ENCODE data around the gene SPATA31D3.
"Not testable (repeated sequence)": the region's sequence is repeated elsewhere in the genome, so short reads cannot be mapped to it uniquely, and the experiment has no call there.

SPATA31D3 gene

GRCh38 chr9:81928305-81928704, 15.0 kb upstream of the SPATA31D3 start, which contains the start of gene SPATA31D4:
SPATA31D4 (plus strand) TSS chr9:81928428; CDS start chr9:81928514, 86 bp downstream.
- H3K9ac ChIP-seq (ENCODE audit: low read depth in 1 of 2, low read length in 2 of 2); H3K27ac ChIP-seq (ENCODE audit: low read depth, low read length); H3K36me3 ChIP-seq (ENCODE audit: control insufficient read depth in 1 of 2, insufficient read depth in 2 of 2, low read length in 2 of 2); H3K4me3 ChIP-seq (ENCODE audit: low read depth in 1 of 2, low read length in 2 of 2); H3K4me1 ChIP-seq (ENCODE audit: control insufficient read depth in 1 of 2, insufficient read depth in 2 of 2, low read length in 2 of 2); H3K27me3 ChIP-seq (ENCODE audit: control insufficient read depth in 1 of 2, insufficient read depth in 2 of 2, low read length in 2 of 2); H3K9me3 ChIP-seq (ENCODE audit: control insufficient read depth in 1 of 2, low read length in 2 of 2): not testable (repeated sequence)

DNA sequence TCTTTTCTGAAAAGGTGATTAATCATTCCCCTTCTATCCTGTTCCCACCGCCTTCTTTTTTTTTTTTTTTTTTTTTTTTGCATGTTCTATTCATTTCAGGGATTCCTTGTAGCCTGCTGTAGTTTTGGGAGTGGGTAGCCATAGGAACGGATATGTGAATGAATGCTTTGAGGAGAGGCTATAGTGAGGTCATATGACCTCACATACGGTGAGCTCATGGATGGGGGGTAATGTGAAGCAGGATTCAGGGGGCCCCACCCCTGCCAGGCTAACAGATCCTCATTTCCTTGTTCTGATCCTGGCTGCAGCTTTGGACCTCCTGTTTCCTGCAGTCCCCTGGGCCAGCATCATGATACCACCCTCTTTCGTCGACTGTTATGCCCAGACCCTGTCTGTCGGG, 13.2 kb upstream of the SPATA31D3 start:
- H3K36me3 ChIP-seq (ENCODE audit: control insufficient read depth in 1 of 2, insufficient read depth in 2 of 2, low read length in 2 of 2); H3K4me1 ChIP-seq (ENCODE audit: control insufficient read depth in 1 of 2, insufficient read depth in 2 of 2, low read length in 2 of 2); H3K9ac ChIP-seq (ENCODE audit: low read depth in 1 of 2, low read length in 2 of 2); H3K27me3 ChIP-seq (ENCODE audit: control insufficient read depth in 1 of 2, insufficient read depth in 2 of 2, low read length in 2 of 2); H3K9me3 ChIP-seq (ENCODE audit: control insufficient read depth in 1 of 2, low read length in 2 of 2); H3K27ac ChIP-seq (ENCODE audit: low read depth, low read length); H3K4me3 ChIP-seq (ENCODE audit: low read depth in 1 of 2, low read length in 2 of 2): not testable (repeated sequence)

GRCh38 chr9:81933547-81933946, 9.8 kb upstream of the SPATA31D3 start:
- not testable (repeated sequence) for H3K27ac ChIP-seq (ENCODE audit: low read depth, low read length); H3K9me3 ChIP-seq (ENCODE audit: control insufficient read depth in 1 of 2, low read length in 2 of 2); H3K36me3 ChIP-seq (ENCODE audit: control insufficient read depth in 1 of 2, insufficient read depth in 2 of 2, low read length in 2 of 2); H3K9ac ChIP-seq (ENCODE audit: low read depth in 1 of 2, low read length in 2 of 2); H3K4me1 ChIP-seq (ENCODE audit: control insufficient read depth in 1 of 2, insufficient read depth in 2 of 2, low read length in 2 of 2); H3K27me3 ChIP-seq (ENCODE audit: control insufficient read depth in 1 of 2, insufficient read depth in 2 of 2, low read length in 2 of 2); H3K4me3 ChIP-seq (ENCODE audit: low read depth in 1 of 2, low read length in 2 of 2)

GRCh38 chr9:81948650-81949049, 5.3 kb downstream of the SPATA31D3 start:
- not testable (repeated sequence) for H3K27me3 ChIP-seq (ENCODE audit: control insufficient read depth in 1 of 2, insufficient read depth in 2 of 2, low read length in 2 of 2); H3K4me1 ChIP-seq (ENCODE audit: control insufficient read depth in 1 of 2, insufficient read depth in 2 of 2, low read length in 2 of 2); H3K9ac ChIP-seq (ENCODE audit: low read depth in 1 of 2, low read length in 2 of 2); H3K36me3 ChIP-seq (ENCODE audit: control insufficient read depth in 1 of 2, insufficient read depth in 2 of 2, low read length in 2 of 2); H3K4me3 ChIP-seq (ENCODE audit: low read depth in 1 of 2, low read length in 2 of 2); H3K9me3 ChIP-seq (ENCODE audit: control insufficient read depth in 1 of 2, low read length in 2 of 2); H3K27ac ChIP-seq (ENCODE audit: low read depth, low read length)

- Histone ChIP-seq H3K4me1 (ENCODE audit: control insufficient read depth in 1 of 2, insufficient read depth in 2 of 2, low read length in 2 of 2) (no peaks in the 10 kb centered on the region), H3K27ac (ENCODE audit: low read depth, low read length) (no peak overlapping the region), H3K27me3 (ENCODE audit: control insufficient read depth in 1 of 2, insufficient read depth in 2 of 2, low read length in 2 of 2) (no peaks in the 10 kb centered on the region), H3K4me3 (ENCODE audit: low read depth in 1 of 2, low read length in 2 of 2) (no peak overlapping the region), H3K9me3 (ENCODE audit: control insufficient read depth in 1 of 2, low read length in 2 of 2) (peaks cover 10 to 13% of the 10 kb centered on the region in 2 donors), H3K36me3 (ENCODE audit: control insufficient read depth in 1 of 2, insufficient read depth in 2 of 2, low read length in 2 of 2) (no peaks in the 10 kb centered on the region), H3K9ac (ENCODE audit: low read depth in 1 of 2, low read length in 2 of 2) (no peak overlapping the region)
These were observed 9.8 kb downstream of the SPATA31D3 start for GRCh38 chr9:81953096-81953495.

GRCh38 chr9:81955625-81956024, 12.3 kb downstream of the SPATA31D3 start:
- Histone ChIP-seq H3K36me3 (ENCODE audit: control insufficient read depth in 1 of 2, insufficient read depth in 2 of 2, low read length in 2 of 2) (no peaks in the 10 kb centered on the region), H3K9ac (ENCODE audit: low read depth in 1 of 2, low read length in 2 of 2) (no peak overlapping the region)

GRCh38 chr9:81964218-81965171, 21.2 kb downstream of the SPATA31D3 start:
- H3K4me1 ChIP-seq (ENCODE audit: control insufficient read depth in 1 of 2, insufficient read depth in 2 of 2, low read length in 2 of 2) = no peaks in the 10 kb centered on the region
- H3K36me3 ChIP-seq (ENCODE audit: control insufficient read depth in 1 of 2, insufficient read depth in 2 of 2, low read length in 2 of 2) = no peaks in the 10 kb centered on the region
- H3K4me3 ChIP-seq (ENCODE audit: low read depth in 1 of 2, low read length in 2 of 2) = no peak overlapping the region
- H3K9ac ChIP-seq (ENCODE audit: low read depth in 1 of 2, low read length in 2 of 2) = no peak overlapping the region
- no peaks in the 10 kb centered on the region for H3K27me3 ChIP-seq (ENCODE audit: control insufficient read depth in 1 of 2, insufficient read depth in 2 of 2, low read length in 2 of 2)
- H3K9me3 ChIP-seq (ENCODE audit: control insufficient read depth in 1 of 2, low read length in 2 of 2) = no peaks in the 10 kb centered on the region
- H3K27ac ChIP-seq (ENCODE audit: low read depth, low read length) = no peak overlapping the region

More at GRCh38 chr9:81955625-81956024, 12.3 kb downstream of the SPATA31D3 start:
- Histone ChIP-seq H3K9me3 (ENCODE audit: control insufficient read depth in 1 of 2, low read length in 2 of 2) (peaks cover 10 to 13% of the 10 kb centered on the region in 2 donors), H3K4me1 (ENCODE audit: control insufficient read depth in 1 of 2, insufficient read depth in 2 of 2, low read length in 2 of 2) (no peaks in the 10 kb centered on the region), H3K27ac (ENCODE audit: low read depth, low read length) (no peak overlapping the region), H3K27me3 (ENCODE audit: control insufficient read depth in 1 of 2, insufficient read depth in 2 of 2, low read length in 2 of 2) (no peaks in the 10 kb centered on the region), H3K4me3 (ENCODE audit: low read depth in 1 of 2, low read length in 2 of 2) (no peak overlapping the region)

DNA sequence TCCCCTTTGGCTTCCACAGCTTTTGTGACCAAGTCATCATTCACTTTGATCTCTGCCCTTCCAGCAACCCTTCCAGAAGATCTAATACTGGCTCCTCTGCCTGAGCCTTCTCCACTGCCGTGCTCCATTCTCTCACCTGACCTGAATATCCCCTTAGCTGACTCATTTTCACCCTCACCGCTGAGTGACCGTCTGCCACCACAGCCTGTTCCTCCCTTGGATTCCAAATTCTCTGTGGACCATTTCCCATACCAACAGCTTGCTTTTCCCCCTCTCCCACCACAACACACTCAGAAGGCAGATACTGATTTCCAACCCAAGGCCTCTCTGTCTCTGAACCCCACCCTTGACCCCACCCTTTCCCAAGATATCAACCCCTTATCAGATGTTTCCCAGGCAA, 24.7 kb downstream of the SPATA31D3 start:
- Histone ChIP-seq H3K4me1 (ENCODE audit: control insufficient read depth in 1 of 2, insufficient read depth in 2 of 2, low read length in 2 of 2) (no peaks in the 10 kb centered on the region), H3K36me3 (ENCODE audit: control insufficient read depth in 1 of 2, insufficient read depth in 2 of 2, low read length in 2 of 2) (no peaks in the 10 kb centered on the region), H3K9me3 (ENCODE audit: control insufficient read depth in 1 of 2, low read length in 2 of 2) (no peaks in the 10 kb centered on the region), H3K9ac (ENCODE audit: low read depth in 1 of 2, low read length in 2 of 2) (no peak overlapping the region), H3K27ac (ENCODE audit: low read depth, low read length) (no peak overlapping the region), H3K4me3 (ENCODE audit: low read depth in 1 of 2, low read length in 2 of 2) (no peak overlapping the region), H3K27me3 (ENCODE audit: control insufficient read depth in 1 of 2, insufficient read depth in 2 of 2, low read length in 2 of 2) (no peaks in the 10 kb centered on the region)

DNA sequence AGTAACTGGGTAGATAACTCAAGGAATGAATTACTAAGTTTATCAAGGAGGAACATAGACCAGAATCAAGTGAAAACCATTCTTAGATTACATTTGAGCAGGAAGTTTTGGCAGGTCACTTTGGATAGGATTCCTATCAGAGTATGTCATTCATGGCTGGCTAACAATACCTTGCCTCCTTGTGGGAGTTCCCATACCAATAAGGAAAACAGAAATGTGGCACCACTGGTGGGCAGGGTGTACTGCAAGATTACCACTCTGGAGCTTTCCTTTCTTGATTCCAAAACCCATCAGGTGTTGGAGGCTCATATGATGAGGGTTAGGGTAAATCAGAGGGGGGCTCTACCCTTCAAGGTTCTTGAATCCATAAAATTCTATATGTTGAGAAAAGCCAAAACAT, 26.7 kb downstream of the SPATA31D3 start:
- Histone ChIP-seq H3K36me3 (ENCODE audit: control insufficient read depth in 1 of 2, insufficient read depth in 2 of 2, low read length in 2 of 2) (no peaks in the 10 kb centered on the region), H3K27me3 (ENCODE audit: control insufficient read depth in 1 of 2, insufficient read depth in 2 of 2, low read length in 2 of 2) (no peaks in the 10 kb centered on the region), H3K4me3 (ENCODE audit: low read depth in 1 of 2, low read length in 2 of 2) (no peak overlapping the region), H3K27ac (ENCODE audit: low read depth, low read length) (no peak overlapping the region), H3K9ac (ENCODE audit: low read depth in 1 of 2, low read length in 2 of 2) (no peak overlapping the region), H3K9me3 (ENCODE audit: control insufficient read depth in 1 of 2, low read length in 2 of 2) (no peaks in the 10 kb centered on the region), H3K4me1 (ENCODE audit: control insufficient read depth in 1 of 2, insufficient read depth in 2 of 2, low read length in 2 of 2) (no peaks in the 10 kb centered on the region)

- Histone ChIP-seq H3K27ac (ENCODE audit: low read depth, low read length) (no peak overlapping the region), H3K9me3 (ENCODE audit: control insufficient read depth in 1 of 2, low read length in 2 of 2) (no peaks in the 10 kb centered on the region), H3K36me3 (ENCODE audit: control insufficient read depth in 1 of 2, insufficient read depth in 2 of 2, low read length in 2 of 2) (no peaks in the 10 kb centered on the region), H3K9ac (ENCODE audit: low read depth in 1 of 2, low read length in 2 of 2) (no peak overlapping the region), H3K27me3 (ENCODE audit: control insufficient read depth in 1 of 2, insufficient read depth in 2 of 2, low read length in 2 of 2) (no peaks in the 10 kb centered on the region), H3K4me1 (ENCODE audit: control insufficient read depth in 1 of 2, insufficient read depth in 2 of 2, low read length in 2 of 2) (no peaks in the 10 kb centered on the region), H3K4me3 (ENCODE audit: low read depth in 1 of 2, low read length in 2 of 2) (no peak overlapping the region)
These were observed 28.4 kb downstream of the SPATA31D3 start for GRCh38 chr9:81971727-81972126.

Measured in duodenal mucosa (tissue), 2 donors.